CD1c-positive myeloid dendritic cell (primary cell): ENCODE data around the gene MYO9B.

Experiments
- DNase-seq: peaks from one replicate; pipeline ENCODE4 v3.0.0-alpha.2; 2016; ENCODE audit errors: extremely low spot score

The MYO9B gene, protein sequence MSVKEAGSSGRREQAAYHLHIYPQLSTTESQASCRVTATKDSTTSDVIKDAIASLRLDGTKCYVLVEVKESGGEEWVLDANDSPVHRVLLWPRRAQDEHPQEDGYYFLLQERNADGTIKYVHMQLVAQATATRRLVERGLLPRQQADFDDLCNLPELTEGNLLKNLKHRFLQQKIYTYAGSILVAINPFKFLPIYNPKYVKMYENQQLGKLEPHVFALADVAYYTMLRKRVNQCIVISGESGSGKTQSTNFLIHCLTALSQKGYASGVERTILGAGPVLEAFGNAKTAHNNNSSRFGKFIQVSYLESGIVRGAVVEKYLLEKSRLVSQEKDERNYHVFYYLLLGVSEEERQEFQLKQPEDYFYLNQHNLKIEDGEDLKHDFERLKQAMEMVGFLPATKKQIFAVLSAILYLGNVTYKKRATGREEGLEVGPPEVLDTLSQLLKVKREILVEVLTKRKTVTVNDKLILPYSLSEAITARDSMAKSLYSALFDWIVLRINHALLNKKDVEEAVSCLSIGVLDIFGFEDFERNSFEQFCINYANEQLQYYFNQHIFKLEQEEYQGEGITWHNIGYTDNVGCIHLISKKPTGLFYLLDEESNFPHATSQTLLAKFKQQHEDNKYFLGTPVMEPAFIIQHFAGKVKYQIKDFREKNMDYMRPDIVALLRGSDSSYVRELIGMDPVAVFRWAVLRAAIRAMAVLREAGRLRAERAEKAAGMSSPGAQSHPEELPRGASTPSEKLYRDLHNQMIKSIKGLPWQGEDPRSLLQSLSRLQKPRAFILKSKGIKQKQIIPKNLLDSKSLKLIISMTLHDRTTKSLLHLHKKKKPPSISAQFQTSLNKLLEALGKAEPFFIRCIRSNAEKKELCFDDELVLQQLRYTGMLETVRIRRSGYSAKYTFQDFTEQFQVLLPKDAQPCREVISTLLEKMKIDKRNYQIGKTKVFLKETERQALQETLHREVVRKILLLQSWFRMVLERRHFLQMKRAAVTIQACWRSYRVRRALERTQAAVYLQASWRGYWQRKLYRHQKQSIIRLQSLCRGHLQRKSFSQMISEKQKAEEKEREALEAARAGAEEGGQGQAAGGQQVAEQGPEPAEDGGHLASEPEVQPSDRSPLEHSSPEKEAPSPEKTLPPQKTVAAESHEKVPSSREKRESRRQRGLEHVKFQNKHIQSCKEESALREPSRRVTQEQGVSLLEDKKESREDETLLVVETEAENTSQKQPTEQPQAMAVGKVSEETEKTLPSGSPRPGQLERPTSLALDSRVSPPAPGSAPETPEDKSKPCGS (N-terminal part only)

DNA sequence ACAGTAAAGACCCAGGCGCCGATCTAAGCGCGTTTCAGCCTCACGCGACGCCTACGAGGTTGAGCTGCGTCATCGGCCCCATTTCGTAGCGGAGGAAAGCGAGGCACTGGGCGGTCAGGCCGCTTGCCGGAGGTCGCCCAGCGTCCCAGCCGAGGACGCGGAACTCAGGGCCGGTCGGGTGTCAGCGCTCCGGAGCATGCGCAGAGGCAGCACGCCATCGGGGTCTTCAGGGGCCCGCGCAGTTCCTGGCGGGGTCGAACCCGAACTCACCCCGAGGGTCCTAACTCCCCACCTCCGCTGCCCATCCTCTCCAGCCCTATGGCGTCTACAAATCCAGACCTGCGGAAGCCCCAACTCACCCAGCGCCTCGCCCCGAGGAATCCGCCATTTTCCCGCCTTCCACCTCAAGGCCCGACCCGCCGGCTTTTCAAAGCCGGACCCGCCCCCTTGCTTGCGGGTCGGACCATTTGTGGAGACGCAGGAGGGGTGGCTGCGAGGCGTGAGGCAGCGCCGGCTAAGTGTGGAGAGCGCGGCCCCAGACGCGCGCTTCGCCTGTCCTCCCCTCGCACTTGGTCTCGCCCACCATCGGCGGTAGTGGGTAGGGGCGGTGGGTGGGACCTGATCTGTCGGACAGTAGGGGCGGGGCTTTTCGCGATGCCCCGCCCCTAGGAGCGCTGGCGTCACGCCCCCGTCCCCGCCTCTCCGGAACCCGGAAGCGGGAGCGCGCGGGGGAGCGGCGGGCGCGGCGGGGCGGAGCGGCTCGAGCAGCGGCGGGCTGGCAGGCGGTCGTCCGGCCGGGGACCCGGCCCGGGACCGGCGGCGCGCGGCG, at the start of gene MYO9B, which contains the start of gene HAUS8:
Gene MYO9B, plus strand, starts transcription at position 743 of the 829 bp plus-strand sequence. CDS start 25,941 bp downstream, outside the sequence.
Gene HAUS8, minus strand, starts transcription at position 418 of the 829 bp plus-strand sequence. Its CDS starts 30 bp downstream, at position 388.
- peak; percentile 100 for DNase-seq

DNA sequence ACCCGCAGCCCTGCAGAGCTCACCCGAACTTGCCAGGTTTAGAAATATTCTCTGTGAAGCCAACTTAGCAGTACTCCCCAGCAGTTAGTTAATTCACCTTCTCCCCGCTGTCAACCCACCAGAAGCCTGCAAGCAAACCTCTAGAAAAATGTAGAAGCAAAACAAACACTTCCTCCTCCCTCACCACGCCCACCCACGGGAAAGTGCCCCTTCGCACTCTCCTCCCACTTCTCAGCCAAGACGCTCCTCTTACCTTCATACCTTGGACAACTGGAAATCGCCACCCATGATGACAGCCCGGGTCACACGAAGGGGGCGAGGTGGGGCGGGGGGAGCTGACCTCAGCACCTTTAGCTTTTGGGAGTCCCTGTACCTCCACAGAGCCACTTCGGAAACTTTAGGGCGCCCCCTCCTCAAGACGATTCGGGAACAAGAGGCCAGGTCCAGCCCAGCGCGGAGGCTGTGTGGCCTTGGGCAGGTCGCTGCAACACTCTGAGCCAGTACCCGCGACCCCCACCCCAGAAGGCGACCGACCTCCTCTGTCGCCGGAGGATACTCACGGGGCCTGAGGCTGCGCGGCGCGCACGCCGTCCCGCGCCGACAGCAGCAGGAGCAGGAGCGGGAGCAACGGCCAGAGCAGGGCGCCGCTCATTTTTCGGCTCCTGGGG, 49.5 kb upstream of the MYO9B start:
- peak; percentile 69 for DNase-seq

DNA sequence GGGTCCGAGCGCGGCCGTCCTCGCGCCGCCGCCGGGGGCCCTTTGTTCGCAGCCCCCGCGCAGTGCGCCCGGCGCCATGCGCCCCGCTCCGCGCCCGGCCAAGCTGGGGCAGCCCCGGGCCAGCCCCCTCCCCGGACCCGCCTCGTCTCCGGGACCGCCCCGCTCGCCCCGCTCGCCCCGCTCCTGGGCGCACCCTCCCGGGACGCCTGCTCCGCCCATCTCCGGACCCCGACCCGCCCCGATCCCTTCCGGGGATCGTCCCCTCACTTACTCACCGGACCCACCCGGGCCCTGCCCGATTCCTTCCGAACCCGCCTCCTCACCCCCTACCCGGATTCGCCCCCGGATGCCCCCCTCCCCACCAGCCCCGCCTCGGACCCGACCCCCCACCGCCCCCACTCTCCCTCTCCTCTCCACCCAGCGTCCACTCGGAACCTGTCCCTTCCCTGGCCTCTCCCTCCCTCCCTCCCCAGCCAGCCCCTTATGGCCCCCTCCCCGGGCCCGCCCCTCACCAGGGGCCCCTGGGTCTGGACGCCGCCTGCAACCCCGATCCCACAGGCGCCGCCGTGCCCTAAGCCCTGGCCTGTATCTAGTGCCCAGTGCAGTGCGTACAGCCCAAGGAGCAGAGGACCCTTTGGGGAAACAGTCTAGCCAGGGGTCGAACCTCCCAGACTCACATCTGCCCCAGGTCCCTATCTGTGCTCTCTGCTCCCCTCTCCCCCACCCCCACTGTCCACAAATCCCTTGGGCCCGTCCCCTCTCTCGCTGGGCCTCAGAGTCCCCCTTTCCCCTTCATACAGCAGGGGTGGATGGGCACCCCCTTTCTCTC, 48.7 kb upstream of the MYO9B start, which contains the start of gene CPAMD8:
Gene CPAMD8, minus strand, starts transcription at position 105 of the 829 bp plus-strand sequence. CDS start 168 bp downstream, outside the sequence.
- no peak for DNase-seq

DNA sequence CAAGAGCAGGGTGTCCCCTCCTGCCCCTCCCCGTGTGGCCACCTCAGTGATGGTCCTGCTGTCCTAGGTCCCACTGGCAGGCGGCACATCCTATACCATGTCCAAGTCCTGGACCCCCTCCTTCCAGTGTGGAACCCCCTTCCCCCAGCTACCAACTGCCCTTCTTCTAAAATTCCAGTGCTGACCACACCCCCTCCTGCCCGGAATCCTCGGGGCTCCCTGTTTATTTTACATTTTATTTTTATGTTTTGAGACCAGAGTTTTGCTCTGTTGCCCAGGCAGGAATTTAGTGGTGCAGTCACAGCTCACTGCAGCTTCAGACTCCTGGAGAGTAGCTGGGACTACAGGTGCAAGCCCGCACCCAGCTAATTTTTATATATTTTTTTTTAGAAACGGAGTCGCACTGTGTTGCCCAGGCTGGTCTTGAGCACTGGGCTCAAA, 48.0 kb upstream of the MYO9B start:
- DNase-seq: no peak

DNA sequence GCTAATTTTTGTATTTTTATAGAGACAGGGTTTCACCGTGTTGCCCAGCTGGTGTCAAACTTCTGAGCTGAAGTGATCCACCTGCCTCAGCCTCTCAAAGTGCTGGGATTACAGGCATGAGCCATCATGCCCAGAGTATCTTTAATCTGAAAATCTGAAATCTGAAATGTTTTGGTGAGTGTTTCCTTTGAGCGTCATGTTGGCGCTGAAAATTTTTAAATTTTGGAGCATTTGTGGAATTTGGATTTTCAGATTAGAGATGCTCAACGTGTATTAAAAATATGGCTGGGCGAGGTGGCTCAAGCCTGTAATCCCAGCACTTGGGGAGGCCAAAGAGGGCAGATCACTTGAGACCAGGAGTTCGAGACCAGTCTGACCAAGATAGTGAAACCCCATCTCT, 43.8 kb upstream of the MYO9B start:
- no peak for DNase-seq

DNA sequence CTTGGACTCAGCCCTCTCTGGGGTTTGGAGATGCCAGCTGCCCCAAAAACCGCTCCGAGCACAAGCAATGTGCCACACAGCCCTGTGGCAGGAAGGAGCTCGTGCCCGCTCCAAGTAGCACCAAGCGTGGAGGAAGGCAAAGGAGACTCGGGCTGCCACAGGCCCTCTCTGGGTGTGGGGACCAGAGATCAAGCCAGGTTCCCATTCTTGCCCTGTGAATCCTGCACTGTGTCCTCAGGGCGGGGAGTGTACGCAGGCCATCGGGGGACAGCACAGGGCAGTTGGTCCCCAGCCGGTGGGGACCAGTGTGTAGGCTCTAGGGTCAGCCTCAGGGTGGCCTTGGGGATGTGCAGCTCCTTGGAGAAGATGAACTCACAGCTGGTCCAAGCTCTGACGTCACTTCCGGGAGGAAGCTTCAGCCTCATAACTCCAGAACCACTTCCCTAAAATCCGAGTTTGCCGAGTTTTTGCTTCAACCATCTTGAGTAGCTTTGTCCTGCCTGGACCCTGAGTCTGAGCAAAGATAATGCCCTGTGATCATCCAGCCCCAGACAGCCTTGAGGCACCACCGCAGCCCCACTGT, 39.6 kb upstream of the MYO9B start:
- peak; percentile 86 for DNase-seq

DNA sequence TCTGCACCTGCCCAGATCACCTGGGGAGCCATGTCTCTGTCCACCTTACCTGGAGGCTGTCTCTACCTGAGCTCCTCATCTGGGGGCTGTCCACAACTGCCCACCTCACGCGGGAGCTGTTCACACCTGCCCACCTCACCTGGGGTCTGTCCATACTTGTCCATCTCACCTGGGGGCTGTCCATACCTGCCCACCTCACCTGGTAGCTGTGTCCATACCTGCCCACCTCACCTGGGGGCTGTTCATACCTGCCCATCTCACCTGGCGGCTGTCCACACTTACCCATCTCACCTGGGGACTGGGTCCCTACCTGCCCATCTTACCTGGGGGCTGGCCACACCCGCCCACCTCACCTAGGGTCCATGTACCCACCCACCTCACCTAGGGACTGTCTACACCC, 38.9 kb upstream of the MYO9B start:
- no peak for DNase-seq

DNA sequence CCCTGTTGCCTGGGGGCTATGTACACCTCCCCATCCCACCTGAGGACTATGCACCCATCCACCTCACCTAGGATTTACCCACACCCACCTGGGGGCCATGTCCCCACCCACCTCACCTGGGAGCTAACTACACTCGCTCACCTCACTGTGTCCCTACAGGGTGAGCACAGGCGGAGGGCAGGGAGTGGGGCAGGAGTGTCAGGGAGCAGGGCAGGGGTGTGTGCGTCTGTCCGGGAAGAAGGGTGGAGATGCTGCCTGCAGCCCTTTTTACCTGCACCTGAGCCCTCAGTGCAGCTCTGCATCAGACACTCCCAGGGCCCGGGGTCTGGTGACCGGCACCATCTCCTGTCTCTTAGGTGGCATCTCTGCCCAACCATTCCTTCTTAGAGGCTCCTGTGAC, 38.4 kb upstream of the MYO9B start:
- no peak for DNase-seq

DNA sequence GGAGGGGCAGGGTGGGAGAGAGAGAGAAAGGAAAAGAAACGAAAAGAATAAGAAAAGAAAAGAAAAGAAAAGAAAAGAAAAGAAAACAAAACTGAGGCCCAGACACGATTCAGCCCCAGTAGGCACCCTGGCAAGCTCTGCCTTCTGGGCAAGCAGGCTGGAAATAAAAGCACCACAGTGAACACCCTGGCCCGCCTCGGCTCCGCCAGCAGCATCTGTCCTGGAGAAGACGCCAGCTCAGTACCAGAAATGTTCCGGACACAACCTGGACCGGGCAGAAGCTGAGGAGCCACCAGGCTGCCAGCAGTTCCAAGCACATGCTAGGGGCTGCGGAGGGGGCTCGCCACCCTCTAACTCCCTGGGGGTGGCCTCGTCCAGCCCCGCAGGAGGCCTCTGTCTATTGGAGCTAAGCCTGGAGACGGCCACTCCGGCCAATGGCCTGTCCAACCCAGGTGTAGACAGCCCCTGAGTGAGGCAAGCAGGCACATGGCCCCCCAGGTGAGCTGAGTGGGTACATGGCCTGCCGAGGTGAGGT, 37.5 kb upstream of the MYO9B start:
- DNase-seq: no peak

DNA sequence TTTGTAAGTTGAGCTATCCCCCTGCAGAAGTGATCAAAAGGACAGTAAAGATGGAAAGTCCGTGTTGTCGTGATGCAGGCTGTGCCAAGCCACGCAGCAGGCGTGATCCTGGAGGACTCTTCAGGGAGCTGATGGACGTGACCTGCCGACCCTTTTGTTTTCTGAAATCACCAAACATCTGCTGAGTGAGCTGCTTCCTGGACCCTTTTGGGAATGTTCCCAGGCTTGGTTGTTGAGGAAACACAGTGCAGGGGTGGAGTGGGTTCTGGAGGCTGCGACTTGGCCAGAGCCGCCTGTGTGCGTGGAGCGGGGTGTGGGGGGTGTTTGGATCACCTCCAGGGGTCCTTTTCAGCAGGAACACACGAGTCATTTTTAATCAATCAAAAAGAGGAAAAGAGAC, 33.6 kb upstream of the MYO9B start:
- no peak for DNase-seq

DNA sequence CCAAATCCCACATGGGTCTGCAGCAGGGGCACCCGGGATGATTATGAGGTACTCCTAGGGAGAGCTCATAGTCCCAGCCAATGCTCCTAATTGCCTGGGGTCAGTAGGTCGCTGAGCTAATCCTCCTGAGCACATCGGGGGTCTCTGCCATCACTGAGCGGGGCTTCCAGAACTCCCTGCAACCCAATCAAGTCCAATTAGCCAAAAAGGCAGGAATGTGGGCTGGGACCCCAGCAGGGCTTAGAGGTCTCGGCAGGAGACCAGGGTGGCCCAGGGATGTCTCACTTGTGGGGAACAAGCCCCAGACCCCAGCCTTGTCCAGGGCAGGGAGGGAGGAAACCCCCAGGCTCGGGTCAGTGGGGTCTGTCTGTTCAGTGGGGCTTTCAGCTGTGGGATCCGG, 31.8 kb upstream of the MYO9B start:
- DNase-seq: no peak

DNA sequence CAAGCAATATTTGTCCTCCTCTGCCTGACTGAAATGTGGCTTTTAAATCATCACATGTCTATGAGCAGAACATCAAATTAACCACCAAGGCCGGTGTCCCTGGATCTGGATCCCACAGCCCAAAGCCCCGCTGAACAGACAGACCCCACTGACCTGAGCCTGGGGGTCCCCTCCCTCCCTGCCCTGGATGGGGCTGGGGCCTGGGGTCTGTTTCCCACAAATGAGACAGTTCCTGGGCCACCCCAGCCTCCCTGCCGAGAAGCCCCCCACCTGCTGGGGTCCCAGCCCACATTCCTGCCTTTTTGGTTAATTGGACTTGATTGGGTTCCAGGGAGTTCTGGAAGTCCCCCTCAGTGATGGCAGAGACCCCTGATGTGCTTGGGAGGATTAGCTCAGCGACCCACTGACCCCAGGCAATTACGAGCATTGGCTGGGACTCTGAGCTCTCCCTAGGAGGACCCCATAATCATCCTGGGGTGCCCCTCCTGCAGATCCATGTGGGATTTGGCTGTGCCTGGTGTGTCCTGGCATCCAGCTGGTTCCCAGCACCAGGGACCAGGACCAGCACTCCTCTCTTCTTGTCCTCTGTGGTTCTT, 29.6 kb upstream of the MYO9B start:
- DNase-seq: no peak

DNA sequence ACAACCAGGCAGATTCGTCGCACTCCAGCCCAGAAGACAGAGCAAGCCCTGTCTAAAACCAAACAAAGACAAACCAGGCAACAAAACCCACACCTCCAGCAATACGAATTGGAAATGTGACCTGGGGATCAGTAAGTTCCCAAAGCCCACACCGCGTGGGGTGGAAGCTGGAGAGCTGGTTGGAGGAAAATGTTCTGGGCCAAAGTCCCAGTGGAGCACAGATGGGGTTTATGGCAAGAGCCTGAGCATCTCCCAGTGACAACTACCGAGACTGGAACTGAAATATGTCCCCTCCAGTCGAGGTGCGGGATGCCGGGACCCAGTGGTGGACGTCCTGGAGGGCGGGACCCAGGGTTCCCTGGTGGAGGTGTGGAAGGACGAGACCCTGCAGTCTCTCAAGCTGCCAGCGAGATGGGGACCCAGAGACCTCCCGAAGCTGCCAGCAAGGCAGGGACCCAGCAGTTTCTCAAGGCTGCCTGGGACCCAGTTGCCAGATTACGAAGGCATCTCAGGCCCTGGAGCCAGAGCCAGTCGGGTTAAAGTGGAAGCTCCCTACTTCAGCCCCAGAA, 26.6 kb upstream of the MYO9B start:
- DNase-seq: no peak

DNA sequence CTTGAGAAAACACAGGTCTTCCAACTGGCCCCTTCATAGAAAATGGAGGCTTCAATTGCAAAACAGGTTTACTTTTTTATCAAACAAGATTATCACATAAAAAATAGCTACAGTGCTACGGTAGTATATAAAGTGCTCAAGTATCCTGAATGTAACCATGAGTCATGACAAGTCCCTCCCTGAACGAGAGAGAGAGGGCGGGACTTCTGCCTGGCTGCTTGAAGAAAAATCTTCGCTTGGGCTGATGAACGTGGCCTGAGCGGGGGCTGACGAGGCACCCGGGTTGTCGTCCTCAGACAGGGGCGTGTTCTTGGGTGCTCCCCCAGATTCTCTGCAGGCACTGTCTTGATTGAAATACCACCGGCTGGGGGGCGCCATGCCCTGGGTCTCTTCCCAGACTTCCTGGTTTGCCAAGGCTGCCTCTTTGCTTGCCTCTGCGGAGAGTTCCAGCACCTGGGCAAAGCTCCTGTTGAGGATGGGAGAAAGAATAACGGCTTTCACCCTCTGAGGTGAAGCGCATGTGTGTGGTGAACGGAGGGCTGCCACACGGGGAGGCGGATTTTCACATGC, 25.8 kb upstream of the MYO9B start:
- no peak for DNase-seq

DNA sequence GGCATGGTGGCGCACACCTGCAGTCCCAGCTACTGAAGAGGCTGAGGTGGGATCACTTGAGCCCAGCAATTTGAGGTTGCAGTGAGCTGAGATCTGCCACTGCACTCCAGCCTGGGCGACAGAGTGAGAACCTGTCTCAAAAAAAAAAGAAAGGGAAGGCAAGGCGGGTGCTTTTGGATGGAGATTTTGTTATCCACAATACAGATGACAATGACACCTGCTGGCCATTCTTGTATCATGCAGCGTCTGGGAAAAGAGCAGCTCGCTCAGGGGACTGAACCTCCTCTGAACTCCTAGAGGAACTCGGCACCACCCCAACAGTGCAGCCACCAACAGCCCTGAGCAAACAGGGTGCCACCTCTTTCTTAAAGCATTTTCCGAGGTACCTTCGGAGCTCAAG, 23.1 kb upstream of the MYO9B start:
- peak; percentile 59 for DNase-seq

DNA sequence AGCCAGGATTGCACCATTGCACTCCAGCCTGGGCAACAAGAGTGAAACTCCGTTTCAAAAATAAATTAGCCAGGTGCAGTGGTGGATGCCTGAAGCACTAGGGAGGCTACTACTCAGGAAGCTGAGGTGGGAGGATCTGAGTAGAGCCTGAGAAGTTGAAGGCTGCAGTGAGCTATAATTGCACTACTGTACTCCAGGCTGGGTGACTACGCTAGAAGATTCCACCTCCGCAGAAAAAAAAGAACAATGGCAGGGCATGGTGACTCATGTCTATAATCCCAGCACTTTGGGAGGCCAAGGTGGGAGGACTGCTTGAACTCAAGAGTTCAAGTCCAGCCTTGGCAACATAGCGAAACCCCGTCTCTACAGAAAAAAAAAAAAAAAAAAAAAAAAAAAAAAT, 20.8 kb upstream of the MYO9B start:
- no peak for DNase-seq

DNA sequence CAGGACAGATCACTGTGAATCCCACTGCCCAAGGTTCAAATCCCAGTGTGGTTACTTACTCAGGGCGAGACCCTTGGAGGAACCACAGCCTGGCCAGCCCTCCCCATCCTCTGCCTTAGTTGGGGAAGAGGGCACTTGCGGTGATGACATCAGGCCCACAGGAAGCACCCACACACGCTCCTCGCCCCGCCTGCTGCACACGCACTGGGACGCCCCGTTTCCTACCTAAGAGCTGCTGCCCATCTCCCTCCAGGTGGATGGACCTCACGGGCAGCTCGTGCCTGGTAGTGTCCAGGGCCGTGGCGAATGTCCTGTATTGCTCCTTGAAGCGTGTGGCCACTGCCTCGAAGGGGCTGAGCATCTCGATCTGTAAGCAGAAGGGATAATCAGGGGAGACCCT, 19.9 kb upstream of the MYO9B start:
- no peak for DNase-seq

DNA sequence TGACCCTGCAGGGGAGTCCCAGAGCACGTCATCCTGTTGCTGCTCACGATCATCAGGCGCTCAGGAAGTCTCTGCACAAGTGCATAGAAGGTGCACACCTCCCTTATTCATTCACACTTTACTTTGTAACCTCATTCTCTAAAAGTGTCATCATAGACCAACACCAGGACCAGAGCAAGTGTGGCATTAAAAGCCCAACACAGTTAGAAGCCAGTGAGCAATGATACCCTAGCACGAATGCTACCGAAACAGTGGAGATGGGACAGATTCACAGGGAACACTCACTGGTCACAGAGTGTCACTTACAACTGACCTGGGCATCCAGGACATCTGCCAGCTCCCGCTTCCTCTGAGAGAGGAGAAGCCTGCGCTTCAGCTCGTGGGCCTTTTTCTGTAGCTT, 17.3 kb upstream of the MYO9B start:
- DNase-seq: no peak
